KOPT-K1 (cell line): ENCODE results near the gene ESPNL.
A peak's percentile ranks its signal among the peaks of the same experiment; 100 is the strongest.

ENCODE experiments used
- H3K27ac ChIP-seq: fragments of 200-600 bp; sonication (generic); 2 replicates; pipeline ENCODE4 v1.5.1; 2016; ENCODE audit warnings: antibody characterized with exemption, mild to moderate bottlenecking, low read depth, low read length; ENCODE audit not compliant: poor library complexity, severe bottlenecking
- H3K36me3 ChIP-seq: fragments of 200-600 bp; sonication (generic); 2 replicates; pipeline ENCODE4 v1.5.1; 2017; ENCODE audit warnings: antibody characterized with exemption, mild to moderate bottlenecking, low read length, moderate library complexity; ENCODE audit not compliant: insufficient read depth
- H3K9me3 ChIP-seq: fragments of 200-600 bp; sonication (generic); 2 replicates; pipeline ENCODE4 v1.5.1; 2017; ENCODE audit warnings: antibody characterized with exemption, low read length, mild to moderate bottlenecking; ENCODE audit not compliant: insufficient read depth, poor library complexity, severe bottlenecking

Gene ESPNL

DNA sequence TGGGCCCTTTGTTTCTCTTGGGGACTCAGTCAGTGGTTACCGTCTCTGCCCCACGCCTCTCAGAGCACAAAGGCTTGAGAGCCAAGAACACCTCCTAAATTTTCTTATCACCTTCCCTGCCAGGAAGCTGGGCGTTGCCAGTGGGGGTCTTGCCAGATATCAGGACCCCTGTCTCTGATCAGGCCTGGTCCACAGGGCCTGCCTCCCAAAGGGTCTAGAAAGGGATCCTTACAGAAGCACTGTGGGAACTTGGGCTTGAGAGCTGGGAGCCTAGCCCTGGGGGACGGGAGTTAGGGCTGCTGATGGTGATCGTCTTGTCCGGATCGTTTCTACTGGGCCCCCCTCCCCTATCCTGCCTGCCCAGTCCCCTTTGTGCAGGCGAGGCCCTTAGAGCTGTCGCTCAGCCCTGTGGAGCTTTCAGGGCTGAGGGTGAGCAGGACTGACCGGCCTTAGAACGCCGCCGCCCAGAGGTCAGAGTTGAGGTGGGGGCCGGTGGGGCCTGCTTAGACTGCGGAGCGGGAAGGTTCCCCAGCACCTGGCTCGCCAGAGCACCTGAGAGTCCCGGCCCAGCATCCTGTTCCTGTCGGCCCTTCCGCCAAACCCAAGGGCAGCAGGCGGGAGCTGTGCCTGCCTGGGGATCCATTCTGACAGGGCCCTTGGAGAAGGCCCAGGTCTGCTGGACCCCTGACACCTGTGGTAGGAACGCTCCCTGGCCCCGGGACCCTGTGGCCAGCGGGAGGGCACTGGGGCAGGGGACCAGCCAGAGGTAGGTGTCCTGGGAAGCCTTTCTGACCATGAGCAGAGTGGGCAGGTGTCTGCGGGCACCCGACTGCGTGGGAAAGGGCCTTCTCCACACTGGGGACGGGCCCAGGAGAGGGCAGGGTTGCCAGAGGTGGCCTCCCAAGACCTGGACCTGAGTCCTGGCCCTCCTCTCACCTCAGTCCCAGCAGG is 956 bp downstream of the ESPNL start:
- Histone ChIP-seq H3K9me3 (no peaks in the 10 kb centered on the region), H3K36me3 (peaks cover 7% of the 10 kb centered on the region; the same call in 1 of the 2 replicates), H3K27ac (no peak overlapping the region)

DNA sequence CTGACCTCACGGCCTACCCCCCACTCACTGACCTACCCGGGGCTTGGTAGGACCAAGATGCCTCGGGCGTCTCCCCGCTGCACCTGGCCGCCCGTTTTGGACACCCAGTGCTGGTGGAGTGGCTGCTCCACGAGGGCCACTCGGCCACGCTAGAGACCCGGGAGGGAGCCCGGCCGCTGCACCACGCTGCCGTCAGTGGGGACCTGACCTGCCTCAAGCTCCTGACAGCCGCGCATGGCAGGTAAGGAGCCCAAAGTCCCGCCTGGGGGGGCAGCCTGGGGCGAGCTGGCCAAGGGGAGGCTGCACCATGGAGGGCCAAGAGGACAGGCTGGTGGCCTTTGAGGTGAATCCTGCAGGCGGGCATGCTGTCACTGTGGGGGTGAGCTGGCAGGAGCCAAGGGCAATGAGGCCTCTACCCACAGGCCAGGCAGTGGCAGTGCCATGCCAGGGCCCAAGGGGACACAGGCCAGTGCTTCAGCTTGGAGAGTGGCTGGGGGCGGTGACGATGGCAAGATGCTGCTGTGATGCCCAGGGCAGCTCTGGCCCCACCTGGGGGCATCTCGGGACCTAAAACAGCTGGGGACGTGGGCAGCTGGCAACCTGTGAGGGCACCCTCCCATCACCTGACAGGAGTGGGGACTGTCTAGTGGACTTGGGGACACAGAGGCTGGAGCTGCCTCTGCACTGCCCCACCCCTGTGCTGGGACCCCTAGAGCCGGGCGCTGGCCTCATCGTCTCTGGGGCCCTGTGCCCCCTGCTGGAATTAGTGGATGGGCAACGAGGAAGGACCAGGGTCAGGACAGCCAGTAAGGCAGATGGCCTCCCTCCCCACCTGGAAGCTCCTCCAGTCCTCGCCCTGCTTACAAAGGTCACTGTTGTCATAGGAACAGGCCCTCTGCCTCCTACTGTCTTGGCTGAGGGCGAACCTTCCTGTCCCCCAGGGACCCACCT is 2.0 kb downstream of the ESPNL start:
- H3K36me3 ChIP-seq, result no peaks in the 10 kb centered on the region
- no peaks in the 10 kb centered on the region for H3K9me3 ChIP-seq
- H3K27ac ChIP-seq, result no peak overlapping the region

DNA sequence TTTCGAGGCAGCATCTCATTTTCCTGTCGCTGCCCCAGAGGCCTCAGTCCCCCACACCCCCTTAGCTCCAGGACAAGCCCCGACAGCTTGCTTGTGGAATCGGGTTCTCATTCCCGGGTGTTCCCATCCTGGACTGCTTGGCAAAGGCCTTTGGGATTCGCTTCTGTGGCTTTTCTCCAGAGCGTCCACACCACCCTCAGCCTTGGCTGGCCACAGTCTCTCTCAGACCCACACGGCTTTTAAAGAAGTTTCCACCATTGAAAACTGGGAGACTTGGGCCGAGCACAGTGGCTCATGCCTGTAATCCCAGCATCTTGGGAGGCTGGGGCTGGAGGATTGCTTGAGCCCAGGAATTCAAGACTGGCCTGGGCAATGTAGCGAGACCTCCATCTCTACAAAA is 2.7 kb downstream of the ESPNL start:
- no peak overlapping the region for H3K27ac ChIP-seq
- H3K36me3 ChIP-seq, result no peaks in the 10 kb centered on the region
- no peaks in the 10 kb centered on the region for H3K9me3 ChIP-seq

DNA sequence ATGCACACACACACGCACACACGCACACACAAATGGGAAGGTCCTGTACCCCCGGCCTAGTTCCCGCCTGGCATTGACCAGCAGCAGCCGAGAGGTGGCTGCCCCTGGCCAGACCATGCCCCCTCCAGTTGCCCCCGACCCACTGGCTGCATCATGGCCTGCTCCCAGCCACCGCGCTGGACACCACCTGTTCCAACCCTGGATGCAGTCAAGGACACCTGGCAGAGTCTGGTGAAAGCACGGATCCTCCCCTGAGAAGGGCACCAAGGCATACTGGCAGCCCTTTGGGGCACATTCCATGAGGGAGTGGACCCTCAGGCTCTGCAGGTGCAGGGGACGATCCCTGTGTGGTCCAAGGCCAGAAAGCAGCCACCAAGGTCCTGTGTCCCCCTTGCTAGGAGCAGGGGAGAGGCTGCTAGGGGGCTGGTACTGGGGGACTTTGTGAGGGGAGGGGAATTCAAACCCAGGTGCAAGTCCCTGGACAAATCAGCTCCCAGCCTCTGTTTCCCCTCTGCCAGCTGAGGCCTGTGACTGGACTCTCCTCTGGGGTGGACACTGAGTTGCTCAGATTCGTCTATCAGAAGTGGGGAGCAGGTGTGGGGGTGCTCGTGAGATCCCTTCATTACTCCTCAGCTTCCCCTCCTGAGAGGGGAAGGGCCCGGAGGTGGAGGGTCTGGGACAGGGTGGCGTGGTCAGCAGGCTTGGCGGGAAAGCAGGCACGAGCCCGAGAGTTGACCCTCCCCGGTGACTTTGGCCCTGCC is 3.5 kb downstream of the ESPNL start:
- H3K27ac ChIP-seq, result no peak overlapping the region
- no peaks in the 10 kb centered on the region for H3K36me3 ChIP-seq
- no peaks in the 10 kb centered on the region for H3K9me3 ChIP-seq

DNA sequence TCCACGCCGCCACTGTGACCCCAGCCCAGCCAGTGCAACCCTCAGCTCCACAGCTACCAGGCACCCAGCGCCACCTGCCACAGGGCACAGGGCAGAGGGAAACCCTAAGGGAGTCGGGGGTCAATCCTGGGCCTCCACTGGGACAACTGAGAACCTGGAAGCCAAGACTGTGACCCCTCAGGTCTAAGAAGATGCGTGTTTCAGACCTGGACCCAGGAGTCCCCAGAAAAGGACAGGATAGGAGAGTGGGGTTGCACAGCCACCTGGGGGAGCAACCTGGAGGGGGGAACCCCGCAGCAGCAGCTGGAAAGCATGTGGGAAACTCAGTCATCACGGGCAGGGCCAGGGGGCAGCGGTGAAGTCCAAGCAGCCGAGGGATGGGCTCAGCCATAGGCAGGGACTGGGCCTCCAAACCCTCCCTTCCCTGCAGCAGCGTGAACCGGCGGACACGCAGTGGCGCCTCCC is 4.1 kb downstream of the ESPNL start:
- H3K36me3 ChIP-seq, result no peaks in the 10 kb centered on the region
- H3K9me3 ChIP-seq, result no peaks in the 10 kb centered on the region
- no peak overlapping the region for H3K27ac ChIP-seq

DNA sequence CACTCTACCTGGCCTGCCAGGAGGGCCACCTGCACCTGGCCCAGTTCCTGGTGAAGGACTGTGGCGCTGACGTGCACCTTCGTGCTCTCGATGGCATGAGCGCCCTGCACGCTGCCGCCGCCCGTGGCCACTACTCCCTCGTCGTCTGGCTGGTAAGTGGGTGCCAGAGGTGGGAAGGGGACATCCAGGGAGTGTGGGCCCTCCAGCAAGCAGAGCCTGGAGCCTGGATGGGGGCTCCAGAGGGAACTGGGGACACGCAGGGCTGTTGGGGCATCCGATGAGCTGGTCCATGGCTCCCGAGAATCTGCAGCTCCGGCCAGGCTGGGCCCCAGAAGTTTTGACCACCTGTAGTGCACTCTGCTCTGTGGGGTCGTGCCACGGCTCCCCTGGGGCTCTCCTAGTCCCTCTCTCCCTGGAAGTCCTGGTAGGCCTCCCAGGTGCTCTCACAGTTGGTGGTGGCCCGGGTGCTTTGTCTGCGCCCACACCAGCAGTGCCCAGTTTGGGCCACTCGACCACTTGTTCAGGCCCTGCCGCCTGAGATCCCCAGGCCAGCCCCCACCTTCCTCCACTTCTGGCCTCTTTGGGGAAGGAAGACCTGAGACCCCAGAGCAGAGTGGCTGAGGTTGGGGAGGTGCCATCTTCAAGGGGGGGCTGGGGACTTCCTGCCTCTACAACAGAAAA is 4.7 kb downstream of the ESPNL start:
- Histone ChIP-seq H3K36me3 (no peaks in the 10 kb centered on the region), H3K27ac (peak overlapping the region; percentile 77)

DNA sequence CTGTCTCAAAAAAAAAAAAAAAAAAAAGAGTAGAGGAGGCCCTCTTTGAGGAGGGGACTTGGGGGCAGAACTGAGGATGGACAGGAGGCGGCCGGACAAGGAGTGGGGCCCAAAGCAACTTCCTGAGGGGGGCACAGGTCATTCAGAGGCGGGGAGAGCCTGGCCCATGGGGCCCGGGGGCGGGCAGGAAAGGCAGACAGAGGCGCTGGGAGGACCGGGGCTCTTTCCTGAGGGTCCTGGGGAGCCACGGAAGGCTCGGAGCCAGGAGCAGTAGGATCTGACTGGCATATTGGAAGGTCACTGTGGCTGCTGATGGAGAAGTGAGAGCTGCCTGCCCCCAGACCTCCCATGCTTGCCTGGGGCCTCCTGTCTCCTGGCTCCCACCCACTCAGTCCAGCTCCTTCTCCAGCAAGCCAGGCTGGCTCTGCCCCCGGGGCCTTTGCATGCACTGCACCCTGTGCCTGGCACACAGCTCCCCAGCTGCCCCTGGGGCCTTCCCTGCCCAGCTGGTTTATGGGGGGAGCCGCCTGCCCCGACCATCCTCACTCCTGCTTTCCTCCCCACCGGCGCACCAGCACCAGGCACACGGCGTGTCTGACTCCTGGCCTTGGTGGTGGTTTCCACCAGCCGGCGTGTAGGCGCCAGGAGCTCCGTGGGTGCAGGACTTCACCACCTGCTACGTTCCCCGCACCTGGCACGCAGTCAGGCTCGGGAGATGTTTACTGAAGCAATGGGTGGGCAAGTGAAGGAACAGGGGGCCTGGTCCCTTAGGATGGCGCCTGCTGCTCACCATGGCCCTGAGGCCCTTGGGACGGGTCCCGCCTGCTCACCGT is 5.6 kb downstream of the ESPNL start:
- no peaks in the 10 kb centered on the region for H3K36me3 ChIP-seq
- peak overlapping the region; percentile 77 for H3K27ac ChIP-seq
- peaks cover 4% of the 10 kb centered on the region for H3K9me3 ChIP-seq

More for the DNA sequence above, 4.7 kb downstream of the ESPNL start:
- H3K9me3 ChIP-seq, result no peaks in the 10 kb centered on the region

DNA sequence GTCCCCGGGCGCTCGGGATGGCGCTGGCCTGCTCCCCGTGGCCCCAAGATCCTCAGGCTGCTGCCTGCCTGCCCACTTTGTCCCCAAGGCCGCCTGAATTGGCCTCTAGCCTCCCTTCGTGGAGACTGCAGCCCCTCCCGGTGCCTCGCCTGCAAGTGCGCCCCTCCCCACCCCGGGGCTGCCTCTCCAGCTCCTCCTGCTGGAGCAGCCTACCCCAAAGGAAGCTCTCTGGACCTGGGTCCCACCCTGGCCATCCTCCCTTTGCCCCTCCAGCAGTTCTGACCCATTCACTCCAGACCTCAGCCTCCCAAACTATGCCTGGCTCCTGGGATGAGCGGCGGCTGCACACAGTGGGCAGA is 6.2 kb downstream of the ESPNL start:
- Histone ChIP-seq H3K9me3 (peaks cover 6% of the 10 kb centered on the region), H3K27ac (peak overlapping the region; percentile 77), H3K36me3 (no peaks in the 10 kb centered on the region)

DNA sequence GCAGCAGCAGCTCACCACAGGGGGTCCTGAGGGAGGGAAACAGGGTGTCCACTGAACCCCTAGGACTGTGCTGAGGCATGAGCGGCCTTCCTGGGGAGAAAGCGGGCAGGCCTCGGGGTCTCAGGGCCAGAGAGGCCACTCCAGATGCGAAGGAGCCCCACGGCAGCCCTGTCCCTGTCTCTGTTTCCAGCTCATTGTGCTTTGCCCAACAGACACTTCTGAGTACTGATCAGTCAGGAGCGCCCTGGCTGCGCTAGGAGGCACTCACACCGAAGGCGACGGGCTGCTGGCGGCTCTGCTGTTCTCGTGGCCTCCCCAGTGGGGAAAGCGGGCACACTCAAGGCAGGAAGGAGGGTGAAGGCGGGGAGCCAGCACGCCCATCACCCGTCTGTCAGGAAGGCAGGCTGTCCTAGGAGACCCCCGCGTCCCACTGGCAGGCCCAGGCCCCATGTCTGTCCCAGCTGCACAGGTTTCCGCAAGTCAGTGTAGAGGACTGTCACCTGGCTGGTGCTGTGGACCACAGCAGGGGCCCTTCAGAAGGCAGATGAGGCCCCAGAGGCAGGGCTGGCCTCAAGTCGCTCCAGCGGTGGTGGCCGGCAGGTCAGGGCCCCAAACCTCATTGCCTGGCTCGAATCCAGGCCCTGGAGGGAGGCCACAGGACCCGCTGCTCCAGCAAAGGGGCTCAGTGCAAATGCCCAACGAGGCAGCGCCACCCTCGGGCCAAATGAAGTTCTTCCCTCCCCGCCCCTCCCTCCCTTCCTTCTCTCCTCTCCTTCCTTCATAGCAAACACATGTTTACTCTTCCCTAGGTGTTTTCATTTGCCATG is 6.8 kb downstream of the ESPNL start:
- no peaks in the 10 kb centered on the region for H3K36me3 ChIP-seq
- peak overlapping the region; percentile 77 for H3K27ac ChIP-seq

DNA sequence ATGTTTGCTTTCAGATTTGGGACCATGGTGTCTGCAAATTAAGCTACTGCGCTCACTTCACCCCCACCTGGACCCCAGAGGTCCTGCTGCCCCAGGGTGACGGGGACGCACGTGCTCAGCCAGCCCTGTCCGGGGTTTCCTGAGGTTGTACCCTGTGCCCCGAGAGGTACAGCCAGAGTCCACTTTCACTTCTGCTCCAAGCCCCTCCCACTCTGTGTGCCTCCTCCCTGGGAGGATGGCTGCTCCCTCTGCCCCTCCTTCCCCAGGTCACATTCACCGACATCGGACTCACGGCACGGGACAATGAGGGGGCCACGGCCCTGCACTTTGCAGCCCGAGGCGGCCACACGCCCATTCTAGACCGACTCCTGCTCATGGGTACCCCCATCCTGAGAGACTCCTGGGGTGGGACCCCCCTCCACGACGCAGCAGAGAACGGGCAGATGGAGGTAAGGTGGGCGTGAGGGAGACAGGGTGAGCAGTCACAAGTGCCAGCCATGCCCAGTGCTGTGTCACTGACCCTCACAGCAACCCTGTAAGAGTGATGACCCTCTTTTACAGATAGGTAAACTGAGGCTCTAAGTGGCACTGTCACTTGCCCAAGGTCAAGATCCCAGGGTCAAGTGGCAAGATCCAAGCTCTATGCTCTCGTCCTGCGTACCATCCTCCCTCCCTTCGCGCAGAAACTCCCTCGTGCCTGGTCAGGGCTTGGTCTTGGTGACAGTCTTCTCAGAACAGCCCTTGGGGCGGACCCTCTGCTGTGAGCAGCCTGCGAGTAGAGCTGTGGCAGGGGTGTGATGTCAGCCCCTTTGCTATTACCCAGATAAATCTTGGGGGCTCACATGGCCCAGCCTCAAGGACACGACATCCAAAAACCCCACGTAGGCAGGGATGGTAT is 7.6 kb downstream of the ESPNL start:
- no peaks in the 10 kb centered on the region for H3K36me3 ChIP-seq
- peak overlapping the region; percentile 77 for H3K27ac ChIP-seq
- peaks cover 21% of the 10 kb centered on the region for H3K9me3 ChIP-seq

More for the DNA sequence above, 6.8 kb downstream of the ESPNL start:
- peaks cover 12% of the 10 kb centered on the region for H3K9me3 ChIP-seq

DNA sequence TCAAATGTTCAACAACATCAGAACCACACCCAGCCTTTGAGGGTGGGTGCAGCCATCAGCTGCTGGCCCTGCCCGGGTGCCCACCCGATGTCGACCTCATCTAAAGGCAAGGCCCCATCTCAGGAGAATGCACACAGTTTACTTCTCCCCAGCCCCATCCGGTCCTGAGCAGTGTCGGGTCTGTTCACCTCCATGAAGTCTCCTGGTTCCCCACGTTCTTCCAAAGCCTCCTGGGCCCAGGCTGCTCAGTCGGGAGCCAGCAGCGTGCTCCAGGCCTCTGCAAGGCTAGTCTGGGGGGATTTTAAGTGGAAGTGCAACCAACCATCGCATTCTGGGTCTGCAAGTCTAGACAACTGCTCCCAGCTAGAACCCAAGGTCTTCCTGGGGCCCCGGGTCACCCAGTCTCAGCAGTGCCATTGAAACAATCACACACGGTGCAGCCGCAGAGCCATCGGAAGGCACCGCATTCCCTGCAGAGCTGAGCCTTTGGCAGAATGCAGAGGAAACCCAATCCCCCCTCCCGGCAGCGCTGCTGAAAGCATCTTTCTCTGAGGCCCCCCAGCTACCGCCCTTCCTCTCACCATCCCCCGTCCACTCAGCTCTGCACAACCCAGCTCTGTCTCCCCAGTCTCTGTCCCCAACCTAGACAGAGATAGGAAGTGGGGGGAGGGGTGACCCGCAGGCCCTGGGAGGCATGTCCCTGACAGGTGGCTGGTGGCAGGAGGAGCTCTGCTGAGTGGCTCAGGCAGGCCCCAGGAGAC is 8.5 kb downstream of the ESPNL start:
- H3K36me3 ChIP-seq, result no peaks in the 10 kb centered on the region
- H3K27ac ChIP-seq, result peak overlapping the region; percentile 77
- peaks cover 29% of the 10 kb centered on the region for H3K9me3 ChIP-seq
